Mucosa of gallbladder (tissue), 1 donor: ENCODE measurements around the gene MKNK1. TPM values are rescaled to one million over a fixed set of nuclear protein-coding genes. Genes with fewer than 3 reads are reported as not detected.

ENCODE experiments used
- DNase-seq: peaks from one replicate; pipeline ENCODE4 v3.0.0-alpha.2; 2020; ENCODE audit warnings: low spot score
- total RNA-seq: library from RNA; stranded (reverse); gene quantifications from one replicate; pipeline ENCODE4 v1.2.1, GENCODE V29; 2021
- donor health status: DM: no; HTN: no; CAD: no.

The MKNK1 gene
- total RNA-seq, 1 donor from 2014 or later, result 36.5 TPM

DNA sequence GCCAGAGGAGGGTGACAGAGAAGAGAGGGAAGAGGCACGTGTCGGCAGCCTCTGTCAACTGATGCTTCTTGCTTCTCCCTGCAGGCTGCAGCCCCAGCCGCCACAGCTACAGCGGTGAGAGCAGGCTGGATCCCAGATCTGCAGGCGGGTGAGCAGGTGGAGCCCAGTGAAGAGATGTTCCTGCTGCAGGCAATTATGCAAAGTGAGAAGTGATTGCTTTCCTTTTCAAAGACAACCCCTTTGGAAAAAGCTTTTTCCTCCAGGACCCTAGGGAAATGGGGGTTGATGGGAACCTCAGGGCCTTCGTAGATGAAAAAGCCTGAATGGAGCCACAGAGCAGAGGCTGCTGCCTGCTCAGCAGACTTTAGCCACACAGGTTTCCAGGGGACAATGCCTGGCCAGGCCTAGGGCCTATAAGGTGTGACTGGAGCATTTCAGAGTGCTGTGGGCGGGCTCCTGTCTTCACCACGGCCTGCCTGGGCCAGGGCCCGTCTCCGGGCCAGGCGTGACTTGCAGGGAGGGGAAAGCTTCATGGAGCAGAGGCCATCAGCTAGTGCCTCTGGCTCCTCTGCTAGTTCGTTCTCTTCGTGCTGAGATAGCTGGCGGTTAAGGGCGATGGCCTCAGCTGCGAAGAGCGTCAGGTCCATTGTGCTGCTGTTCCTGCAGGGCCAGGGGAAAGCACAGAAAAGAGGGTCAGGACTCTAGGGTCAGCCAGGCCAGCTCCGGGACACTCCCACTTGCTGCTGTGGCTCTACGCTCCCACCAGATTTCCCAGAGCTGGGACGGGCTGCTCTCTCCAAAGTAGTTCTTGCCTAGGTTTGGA, 45.7 kb downstream of the MKNK1 start:
- DNase-seq, result no peak

DNA sequence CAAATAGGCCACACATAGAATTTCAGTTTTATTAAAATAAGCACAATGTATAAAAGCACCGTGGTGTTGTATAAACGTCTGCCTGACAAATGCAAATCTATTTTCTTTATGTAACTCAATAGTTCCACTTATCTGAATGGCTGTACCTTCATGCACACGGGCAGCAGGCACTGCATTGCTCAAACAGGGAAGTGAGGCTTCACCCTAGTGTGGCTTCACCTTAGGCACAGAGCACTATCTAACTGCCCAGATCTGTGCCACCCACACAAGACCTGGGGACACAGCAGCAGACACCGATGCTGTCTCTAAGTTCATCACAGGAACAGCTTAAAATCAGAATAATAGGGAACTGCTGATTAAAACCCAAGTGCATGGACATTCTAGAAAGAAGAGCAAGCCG, 46.7 kb downstream of the MKNK1 start:
- DNase-seq, result no peak

DNA sequence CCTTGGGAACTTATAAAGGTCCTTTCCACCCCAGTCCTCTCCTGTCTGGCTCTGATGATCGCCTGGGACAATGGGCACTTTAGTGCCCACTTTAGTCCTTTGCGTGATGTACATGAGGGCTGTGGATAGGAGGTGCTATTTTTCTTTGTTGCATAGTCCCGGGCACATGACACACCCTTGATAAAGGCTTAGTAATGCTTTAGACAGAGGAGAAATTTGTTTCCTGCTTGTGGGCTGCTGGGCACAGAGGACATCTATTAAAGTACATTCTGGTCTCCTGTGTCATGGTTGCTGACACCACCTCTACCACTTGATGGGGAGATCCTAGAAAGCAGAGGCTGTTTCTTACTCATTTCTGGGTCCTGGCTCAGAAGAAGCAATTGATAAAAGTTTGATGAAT, 47.2 kb downstream of the MKNK1 start:
- DNase-seq, result no peak

DNA sequence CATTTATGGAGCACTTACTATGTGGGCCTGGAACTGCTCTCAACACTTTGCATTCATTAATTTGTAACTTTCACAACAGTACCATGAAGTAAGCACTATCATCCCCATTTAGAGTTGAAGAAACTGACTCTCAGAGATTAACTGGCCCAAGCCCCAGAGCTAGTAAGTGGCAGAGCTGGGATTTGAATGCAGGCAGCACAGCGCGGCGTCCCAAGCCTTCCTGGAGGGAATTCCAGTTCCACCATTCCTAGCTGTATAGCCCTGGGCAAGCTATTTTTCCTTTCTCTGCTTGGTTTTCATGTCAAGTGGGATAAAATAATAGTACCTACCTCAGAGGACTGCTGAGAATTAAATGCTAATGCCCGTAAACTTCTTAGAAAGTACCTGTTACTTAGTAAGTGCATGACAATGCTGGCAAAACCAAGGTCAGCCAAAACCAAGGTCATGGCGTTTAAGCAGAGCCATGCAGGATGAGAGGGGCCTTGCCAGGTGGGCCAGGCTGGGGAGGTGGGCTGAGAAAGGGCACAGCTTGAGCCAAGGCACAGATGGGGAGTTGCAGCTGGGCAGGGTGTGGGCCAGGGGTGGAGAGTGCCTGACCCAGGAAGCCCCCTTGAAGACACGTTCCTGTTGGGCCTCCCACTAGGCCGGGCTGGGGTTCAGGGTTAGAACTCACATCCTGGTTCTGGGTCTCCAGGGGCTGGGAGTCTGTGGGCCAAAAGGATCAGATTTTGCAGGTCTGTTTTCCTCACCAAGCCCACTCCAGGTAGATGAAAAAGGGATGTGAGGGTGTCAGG, 48.0 kb downstream of the MKNK1 start:
- no peak for DNase-seq

DNA sequence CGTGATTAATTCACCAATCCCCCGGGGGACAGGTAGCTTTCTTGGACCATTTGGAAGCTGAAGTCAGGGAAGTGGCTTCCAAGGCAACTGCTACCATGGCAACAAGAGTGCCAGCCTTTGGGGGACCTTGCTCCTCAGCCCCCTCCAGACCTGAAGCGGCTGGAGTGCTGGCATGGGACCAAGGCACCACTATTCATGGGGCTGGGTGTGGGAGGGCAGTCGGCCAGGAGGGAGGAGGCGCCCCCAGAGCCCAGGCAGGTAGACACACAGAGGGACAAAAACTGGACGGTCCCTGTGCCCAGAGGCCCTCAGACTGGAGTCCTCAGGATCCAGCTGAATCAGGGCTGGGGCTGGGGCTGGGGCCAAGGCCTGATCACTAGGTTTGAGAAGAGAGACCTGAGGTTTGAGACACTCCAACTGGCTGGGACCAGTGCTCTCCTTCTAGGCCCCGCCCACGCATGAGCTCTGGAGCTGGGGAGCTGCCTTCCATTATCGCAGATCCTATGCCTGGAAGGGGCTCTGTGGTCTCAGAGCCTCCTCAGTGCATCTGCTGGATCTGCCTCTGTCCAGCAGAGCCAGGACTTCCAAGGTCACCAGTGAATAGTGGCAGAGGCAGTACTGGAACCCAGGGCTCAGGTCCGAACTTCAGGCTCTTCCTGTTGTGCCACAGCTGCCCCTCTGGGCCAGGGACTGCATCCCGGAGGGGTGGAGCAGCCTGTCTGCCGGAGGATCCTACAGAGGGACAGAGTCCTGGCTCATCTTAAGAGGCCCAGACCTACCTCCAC, 49.3 kb downstream of the MKNK1 start:
- no peak for DNase-seq

DNA sequence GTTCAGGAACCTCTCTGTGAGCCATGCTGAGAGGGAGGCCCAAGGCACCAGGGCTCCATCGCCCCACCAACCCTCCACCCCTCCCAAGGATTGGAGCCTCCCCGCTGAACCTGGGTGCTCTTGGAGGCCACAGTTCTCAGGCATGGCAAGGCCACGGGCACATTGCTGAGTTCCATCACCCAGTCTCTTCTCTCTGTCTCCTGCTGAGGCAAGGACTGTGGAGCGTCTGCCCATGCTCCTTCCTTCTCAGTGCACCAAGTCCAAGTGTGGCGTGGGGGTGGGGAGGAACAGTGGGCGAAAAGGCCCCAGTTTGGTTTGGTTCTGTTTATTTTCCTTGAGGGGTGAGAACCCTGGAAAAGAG, 49.9 kb downstream of the MKNK1 start:
- no peak for DNase-seq

DNA sequence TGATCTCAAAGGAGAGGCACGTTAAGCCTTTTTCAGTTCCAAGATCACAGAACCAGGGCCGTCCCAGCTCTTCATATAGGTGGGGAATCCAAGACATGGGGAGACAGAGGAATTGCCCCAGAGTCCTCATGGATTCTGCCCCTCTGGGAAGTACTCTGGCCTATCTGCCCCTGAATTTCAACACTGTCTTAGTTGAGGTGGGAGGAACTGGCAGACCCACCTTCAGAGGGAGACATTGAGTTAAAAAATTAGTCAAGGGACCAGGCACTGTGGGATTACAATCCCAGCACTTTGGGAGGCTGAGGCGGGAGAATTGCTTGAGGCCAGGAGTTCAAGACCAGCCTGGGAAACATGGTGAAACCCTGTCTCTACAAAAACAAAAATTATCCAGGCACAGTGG, 50.6 kb downstream of the MKNK1 start:
- DNase-seq, result no peak

DNA sequence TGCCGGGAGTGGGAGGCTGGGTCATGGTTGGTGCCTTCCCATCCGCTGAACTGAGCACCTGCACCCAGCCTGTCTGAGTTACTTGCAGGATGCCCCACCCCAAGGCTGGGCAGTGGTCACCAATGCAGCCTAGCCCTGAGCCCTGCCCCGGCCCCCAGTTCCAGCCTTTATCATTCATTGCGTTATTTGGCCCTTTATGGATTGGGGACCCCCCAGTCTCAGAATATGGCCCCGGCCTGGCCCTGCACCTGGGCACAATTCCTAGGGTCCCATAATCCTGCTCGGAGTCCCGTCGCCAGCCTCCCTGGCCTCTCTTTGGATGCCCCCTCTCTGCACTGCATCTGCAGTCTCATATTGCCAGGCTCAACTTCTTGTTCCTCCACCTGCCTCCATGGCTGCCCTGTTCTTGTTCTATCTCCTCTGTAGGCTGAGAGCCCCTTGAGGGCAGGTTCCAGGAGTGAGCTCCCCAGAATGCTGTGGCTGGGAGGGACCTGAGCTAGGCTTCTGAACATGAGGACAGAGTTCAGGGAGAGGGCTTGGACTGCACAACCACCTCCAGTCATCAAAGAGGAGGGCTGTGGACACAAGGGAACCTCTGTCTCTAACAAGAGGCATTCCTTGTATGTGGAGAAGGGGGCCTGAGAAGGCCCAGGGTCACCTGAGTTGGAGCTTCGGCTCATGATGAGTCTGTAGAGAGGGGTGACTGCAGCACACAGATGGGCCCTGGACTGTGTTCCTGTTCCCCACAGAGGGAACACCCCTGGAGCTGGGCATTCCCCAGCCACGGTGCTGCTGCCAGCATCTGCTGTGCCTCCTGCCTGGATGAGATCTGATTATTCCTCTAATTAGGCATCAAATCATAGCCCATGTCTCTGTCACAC, 51.5 kb downstream of the MKNK1 start:
- DNase-seq, result no peak

DNA sequence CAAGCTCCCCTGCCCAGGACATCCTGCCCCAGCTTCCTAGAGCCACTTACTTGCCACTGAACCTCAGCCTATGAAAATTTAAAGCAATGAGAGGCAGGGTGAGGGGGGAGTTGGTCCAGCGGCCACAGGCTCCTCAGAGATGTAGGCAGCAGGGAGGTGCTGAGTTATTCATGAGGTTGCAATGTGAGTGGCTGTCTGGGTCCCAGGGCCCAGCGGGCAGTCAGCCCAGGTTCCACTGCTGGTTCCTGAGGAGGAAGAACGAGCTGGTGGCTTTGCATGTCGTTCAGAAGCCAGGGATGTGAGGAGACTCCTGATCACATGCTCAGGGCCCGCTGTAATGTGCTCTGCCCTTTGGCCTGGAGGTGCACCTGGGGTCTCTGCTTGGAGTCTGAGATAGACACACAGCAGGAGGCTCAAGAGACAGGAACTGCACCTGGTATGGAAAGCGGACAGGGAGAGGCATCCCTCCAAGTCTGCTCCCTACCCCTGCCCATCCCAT, 52.4 kb downstream of the MKNK1 start, which contains the start of gene KNCN:
KNCN (minus strand) TSS at position 51 of the 499 bp plus-strand sequence. CDS start 432 bp downstream, outside the sequence.
- DNase-seq, result no peak

DNA sequence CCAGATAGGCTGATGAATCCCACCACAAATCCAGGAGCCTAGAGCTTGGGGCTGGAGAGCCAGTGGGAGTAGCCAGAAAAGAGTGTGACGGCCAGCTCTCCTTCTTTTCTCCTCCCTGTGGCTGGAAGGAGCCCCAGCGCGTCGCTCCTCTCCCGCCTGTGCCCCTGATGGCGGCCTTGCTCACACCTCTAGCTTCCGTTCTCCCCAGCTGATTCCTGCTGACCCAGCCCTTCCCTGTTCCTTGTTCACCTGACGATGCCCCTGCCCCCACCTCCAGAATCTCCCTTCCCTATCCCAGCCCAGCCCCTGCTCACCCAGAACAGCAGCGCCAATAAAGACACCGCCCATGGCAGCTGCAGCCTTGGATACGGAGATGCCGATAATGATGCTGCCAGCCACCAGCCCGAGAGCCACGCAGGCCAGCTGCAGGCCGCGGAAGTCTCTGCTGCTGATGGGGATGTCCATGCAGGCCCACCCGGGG, 53.3 kb downstream of the MKNK1 start:
- DNase-seq, result no peak

DNA sequence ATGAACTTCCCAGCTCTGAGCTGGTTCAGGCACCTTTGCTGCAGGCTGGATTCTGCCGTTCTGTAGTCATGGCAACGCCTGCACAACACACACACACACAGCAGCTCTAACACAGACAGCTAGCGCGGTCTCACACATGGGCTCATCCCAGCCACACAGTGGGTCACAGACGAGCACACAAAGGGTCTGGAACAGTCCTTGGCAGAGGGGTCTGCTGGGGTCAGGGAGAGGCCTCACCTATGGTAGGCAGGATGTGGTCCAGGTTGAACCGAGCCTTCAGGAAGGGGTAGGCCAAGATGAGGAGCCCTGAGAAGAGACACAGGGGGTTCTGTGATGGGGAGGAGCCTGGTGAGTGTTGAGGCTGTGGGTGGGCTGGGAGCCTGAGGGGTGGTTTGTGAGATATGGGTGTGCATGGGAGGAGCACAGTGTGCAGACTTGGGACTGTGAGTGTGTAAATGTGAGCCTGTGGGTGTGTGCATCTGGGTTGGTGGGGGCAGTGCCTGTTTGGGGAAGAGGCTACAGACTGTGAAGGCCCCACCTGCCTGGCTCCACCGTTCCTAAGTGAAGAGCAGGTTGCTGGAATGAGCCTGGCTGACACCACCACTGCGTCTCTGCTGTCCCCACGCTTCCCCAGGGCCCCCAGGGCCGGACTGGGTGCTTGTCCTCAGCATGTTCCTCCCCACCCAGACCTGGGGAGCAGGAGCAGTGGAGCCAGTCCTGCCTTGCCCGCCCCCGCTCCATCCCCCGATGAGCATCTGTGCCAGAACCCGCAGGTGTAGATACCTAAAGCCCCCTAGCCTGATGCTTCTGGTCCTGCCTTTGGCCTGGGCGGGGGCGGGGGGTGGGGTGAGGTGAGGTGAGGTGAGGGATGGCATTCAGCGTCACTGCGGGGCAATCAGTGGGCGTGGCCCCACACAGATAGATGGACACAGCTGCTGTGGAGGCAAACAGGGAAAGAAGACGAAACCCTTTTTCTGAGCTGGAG, 54.1 kb downstream of the MKNK1 start:
- no peak for DNase-seq

DNA sequence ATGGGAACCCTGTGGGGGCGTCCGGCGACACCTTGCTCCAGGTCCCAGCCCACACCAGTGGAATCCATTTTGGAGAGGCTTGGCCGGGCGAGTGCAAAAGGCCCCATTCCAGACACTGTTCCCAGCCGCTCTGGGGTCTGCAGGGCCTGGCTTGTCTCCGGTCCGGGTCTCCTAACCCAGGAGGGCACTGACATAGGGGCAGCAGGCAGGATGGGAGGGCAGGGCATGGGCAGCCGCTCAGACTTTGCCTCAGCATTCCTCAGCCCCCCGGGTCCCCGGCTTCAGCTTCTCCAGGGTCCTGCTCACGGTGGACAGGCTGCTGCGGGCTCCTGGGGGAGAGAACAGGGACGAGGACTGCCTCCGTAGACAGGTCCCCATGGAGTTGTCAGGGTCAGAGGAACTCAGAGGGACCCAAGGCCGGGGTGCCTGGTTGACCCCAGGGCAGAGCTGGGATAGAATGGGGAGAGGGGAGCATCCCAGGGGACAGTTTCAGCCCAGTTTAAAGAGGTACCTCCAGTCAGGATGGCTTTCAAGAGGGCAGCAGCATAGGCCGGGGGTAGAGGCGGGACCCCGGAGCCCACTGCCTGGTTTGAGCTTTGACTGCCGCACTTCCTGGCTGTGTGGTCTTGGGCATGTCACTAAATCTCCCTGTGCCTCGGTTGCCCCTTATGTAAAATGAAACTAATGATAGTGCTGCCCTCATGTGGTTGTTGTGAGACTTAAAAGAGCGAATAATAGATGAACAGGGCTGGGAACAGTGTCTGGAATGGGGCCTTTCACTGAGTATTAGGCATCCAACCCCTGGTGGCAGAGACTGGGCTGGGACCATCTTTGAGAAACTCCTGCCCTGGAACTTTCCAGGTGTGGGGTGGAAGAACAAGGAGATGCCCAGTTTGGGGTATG, 56.3 kb downstream of the MKNK1 start:
- no peak for DNase-seq

DNA sequence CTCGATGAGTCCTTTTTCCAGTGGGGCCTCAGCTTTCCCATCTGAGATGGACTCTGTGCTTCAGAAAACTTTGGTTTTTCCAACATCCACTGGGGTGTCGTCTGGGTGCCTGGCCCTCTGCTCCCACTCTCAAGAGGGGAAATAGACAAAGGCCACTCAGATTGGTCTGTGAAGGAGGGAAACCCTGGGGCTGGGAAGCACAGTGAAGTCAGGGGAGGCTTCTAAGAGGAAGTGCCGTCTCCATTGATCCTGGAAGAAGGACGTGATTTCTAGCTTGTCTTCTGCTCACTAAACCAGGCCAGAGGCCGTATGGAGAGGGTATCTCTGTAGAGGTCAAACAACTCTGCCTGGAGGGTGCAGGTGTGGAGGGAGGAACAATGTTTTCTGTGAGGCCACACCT, 57.9 kb downstream of the MKNK1 start:
- no peak for DNase-seq

DNA sequence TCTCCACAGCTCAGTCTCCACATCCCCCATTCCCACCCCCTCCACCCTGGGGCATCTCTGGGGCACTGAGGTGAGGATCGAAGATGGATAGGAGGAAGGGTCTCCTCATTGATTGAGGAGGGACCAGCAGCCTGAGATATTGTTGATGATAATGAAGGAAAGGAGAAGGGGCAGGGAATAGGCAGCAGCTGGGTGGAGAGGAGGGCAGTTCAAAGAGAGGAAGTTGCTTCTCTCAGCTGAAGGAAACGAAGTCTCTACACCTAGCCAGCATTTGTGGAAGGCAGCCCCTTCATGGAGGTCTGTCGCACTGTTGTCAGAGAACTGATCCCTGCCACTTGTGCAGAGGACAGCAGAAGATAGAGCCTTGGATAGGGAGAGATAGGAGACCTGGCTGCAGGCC, 58.3 kb downstream of the MKNK1 start:
- DNase-seq, result no peak

DNA sequence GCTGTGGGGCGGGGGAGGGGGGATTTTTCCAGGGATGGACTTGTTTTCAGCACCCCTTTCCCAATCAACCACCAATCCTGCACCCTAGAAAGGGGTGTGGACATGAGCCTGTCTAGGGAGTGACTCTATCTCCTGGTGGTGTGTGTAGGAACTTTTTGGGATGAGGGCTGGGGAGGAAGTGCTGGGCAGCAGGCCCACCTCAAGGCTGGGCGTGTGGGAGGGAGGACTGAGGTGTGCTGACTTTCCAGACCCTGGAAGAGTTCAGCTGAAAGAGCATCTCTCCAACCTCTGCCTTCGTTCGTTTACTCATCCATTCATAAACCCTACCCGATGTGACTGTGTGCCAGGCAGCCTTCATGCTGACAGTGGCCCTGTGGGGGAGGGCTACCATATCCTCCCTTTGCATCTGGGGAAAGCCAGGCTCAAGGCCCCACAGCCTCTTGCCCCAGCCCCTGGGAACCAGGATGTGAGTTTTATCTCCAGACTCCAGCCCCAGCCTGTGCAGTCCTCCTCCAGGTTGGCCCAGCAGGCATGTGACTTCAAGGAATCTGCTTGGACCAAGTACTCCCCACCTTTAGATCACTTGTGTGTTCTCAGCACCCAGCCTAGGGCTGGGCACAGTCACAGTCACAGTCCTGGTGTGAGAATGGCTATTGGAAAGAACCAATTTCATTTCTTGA, 59.4 kb downstream of the MKNK1 start:
- DNase-seq, result no peak

DNA sequence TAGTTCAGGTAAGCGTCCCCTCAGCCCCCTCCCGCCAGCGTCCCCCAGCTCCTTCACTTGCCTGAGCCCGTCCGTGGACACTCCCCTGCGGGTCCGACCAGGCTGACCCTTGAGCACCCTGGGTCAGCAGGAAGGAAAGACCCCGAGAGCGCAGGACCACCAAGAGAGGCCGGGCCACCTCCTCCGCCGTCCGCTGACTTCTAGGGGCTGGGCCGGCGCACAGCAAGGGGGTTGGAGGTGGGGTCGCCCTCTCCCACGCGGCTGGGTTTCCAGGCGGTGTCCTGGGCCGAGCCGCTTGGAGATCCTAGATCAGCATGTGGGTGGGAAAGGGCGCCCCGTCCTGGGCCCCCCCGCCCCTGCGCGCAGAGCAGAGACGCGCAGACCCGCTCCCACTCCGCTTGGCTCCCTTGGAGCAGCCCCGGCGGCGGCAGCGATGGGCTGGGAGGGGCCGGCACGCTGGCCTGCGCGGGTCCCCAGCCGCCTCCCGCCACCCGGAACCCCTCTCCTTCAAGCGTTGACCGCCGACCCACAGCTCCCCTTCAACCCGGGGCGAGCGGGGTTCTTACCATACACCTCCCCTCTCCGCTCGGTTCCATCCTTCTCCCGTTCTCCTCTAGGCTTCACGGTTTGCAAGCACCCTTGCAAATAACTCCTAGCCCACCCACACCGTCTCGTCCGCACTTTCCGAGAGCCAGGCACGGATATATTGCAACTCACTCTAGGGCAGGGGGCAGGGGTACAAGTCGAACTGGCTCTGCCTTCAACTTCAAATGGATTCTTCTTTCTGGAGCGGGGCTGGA, 60.1 kb downstream of the MKNK1 start:
- no peak for DNase-seq

DNA sequence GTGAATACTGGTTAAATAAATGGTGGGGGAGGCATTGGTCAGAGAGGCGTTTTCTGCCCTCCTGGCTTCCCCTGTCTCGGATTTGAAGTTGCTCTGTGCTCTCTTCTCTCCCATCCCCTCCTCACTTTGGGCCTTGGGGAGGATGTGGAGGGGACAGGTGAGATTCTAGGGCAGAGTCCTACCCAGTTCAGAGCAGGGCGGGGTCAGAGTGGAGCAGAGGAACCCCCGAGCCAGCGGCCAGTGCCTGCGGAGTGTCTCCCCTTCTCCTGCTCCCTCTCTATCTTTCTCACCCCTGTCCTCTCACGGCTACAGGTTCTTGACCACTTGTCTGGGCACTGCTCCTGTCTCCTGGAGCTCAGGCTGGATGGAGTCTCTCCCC, 60.7 kb downstream of the MKNK1 start:
- no peak for DNase-seq
